Neural cell (in vitro differentiated cells): ENCODE results near the gene GAS1.

ENCODE experiments used
- CTCF ChIP-seq: fragments of 450-650 bp; IDR thresholded peaks from 2 replicates; pipeline ENCODE4 v1.5.1; 2014; ENCODE audit warnings: antibody characterized with exemption, mild to moderate bottlenecking, moderate library complexity; ENCODE audit not compliant: poor library complexity, severe bottlenecking
- EZH2 ChIP-seq: fragments of 200-600, 300-800 bp; shearing (Covaris generic), sonication (generic); IDR thresholded peaks from 2 replicates; pipeline ENCODE4 v1.6.1; 2014; ENCODE audit warnings: antibody characterized with exemption, low read length, borderline replicate concordance, mild to moderate bottlenecking; ENCODE audit not compliant: insufficient read depth, poor library complexity, severe bottlenecking
- MXI1 ChIP-seq: fragments of 450-650 bp; conservative IDR thresholded peaks from 2 replicates; pipeline ENCODE4 v1.6.1; 2014; ENCODE audit warnings: antibody characterized with exemption, mild to moderate bottlenecking; ENCODE audit not compliant: poor library complexity, severe bottlenecking
- POLR2AphosphoS5 ChIP-seq: IDR thresholded peaks from 2 replicates; pipeline ENCODE4 v1.6.1; 2012
- SMC3 ChIP-seq: fragments of 450-650 bp; conservative IDR thresholded peaks from 2 replicates; pipeline ENCODE4 v1.6.1; 2014; ENCODE audit warnings: antibody characterized with exemption, mild to moderate bottlenecking, moderate library complexity; ENCODE audit not compliant: poor library complexity
- TAF1 ChIP-seq: IDR thresholded peaks from 2 replicates; pipeline ENCODE4 v1.6.1; 2012; ENCODE audit warnings: low read depth

- no peak for TF ChIP-seq CTCF
- TF ChIP-seq MXI1: no peak
- TF ChIP-seq TAF1: no peak
- TF ChIP-seq EZH2: no peak
- TF ChIP-seq SMC3: no peak
- no peak for TF ChIP-seq POLR2AphosphoS5
Observed at GRCh38 chr9:86960938-86961337, 13.6 kb upstream of the GAS1 start.
